Epidermal melanocyte (primary cell): ENCODE data around the gene FMN1.
A peak's percentile ranks its signal among the peaks of the same experiment; 100 is the strongest.

ENCODE experiments used
- DNase-seq: peaks from one replicate; pipeline ENCODE4 v3.0.0; 2011; ENCODE audit warnings: low spot score; ENCODE audit not compliant: insufficient read length

FMN1 gene

DNA sequence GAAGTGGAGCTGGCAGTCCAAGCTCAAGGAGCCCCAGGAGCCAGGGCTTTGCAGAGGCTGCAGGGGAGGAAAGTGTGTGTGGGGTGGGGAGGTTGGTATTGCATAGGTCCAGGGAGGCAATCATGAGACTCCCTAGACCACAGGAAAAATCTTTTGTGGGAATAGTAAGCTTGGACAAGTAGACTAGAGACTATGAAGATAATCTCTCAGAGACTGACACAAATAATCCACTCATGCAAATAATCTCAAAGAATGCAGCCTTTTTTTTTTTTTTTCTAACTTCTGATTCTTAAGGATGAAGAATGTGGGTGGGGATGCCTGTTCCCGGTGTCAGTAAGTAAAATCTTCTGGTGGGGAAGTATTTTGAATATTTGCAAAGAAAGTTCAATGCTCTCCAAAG lies 363.0 kb downstream of the FMN1 start:
- no peak for DNase-seq

DNA sequence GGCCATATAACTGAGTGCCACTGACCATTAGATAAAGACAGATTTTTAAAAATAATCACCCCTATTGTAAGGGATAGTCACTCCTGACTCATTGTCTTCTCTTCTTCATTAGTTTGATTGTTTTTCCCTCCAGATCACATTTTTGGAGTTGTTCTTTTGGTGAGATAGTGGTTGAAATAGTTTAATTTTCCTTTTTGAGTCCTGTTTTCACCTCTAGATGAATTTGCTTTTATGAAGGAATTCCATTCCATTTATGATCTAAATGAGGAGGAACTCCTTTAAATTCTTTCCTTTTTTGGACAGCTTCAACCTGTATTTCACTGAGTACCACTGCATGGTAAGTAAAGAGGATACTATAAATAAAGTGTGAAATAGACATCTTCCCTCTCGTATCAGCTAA lies 364.3 kb downstream of the FMN1 start:
- DNase-seq, result no peak

GRCh38 chr15:32829436-32829835 lies 365.1 kb downstream of the FMN1 start:
- DNase-seq, result no peak

DNA sequence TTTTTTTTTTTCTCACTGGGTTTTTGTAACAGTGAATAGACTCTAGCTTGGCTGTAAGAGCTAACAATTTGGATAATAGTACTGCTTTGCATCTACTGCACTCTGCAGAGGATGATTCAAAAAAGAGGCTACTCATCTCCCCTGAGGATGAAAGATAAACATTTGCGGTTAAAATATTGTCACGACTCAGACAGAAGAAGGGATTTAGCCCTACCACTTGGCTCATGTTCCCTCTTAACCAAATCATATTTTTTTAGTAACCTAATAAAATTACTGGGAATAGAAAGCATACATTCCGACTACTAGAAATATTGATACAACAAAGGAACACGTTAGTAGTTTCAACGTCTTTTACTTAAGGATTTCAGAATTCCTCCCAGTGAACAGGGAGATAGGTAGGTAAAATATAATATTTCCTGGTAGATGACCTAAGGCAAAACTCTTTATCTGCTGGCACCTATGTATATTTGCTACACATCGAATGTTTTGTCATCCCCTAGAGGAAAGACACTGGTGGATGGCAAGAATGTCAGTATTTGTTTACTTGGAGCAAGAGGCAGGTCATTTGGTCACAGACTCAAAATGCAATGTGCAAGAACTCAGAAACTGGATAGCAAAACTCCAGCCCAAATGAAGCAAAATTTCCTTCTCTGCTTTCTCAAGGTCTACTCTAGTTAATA lies 365.9 kb downstream of the FMN1 start:
- DNase-seq, result no peak

DNA sequence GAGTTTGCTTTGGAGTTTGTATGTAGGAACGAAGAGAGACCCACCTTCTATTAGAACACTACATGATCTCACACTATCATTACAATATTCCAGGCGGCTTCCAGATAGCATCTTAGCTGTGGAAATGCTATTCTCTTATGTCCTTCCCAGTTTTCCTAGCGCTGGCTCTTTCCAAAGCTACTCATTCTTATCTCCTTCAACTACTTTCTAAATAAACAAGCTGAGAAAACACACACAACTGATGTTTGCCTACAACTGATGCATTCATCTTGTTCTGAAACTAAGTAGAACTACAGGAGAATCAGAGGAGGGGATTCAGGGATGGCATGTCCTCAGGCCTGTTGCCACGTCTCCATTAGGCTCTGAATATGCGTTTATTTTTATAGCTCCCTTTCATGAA lies 367.8 kb downstream of the FMN1 start:
- no peak for DNase-seq

DNA sequence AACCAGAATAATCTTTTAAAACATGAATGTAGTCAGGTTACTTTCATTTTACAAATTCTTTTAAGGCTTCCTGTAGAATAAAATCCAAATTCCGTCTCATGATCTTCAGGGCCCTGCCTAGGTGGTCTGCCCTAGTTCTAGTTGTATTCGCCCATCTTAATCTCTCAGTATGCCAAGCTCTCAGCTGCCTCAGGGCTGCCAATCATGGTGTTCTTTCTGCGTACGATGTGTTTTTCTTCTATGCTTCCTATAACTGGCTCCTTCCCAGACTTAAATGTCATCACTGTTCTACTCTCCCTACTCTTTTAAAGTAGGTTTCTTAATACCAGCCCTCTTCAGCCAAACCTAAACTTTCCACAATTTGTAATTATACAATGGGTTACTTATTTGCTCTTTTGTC lies 369.3 kb downstream of the FMN1 start:
- DNase-seq, result no peak

DNA sequence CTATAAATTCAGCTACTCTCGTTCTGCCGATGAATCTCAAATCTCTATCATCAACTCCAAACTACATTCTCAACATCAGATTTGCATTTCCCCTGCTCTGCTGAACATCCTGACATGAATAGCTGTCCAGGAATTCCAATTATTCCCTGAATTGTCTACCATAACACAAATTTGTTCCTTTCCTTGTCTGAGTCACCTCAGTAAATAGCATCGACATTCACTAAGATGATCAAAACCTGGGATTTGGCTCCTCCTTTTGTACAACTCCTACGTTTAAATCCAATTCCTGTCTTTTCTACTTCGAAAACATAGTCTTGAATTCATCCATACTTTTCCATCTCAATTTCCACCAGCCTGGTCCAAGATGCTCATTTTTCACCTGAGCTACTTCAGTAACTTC lies 369.7 kb downstream of the FMN1 start:
- DNase-seq, result no peak

- DNase-seq, result no peak
Measured at GRCh38 chr15:32823750-32824149, 370.8 kb downstream of the FMN1 start.

- no peak for DNase-seq
Measured at GRCh38 chr15:32822739-32823138, 371.8 kb downstream of the FMN1 start.

GRCh38 chr15:32819448-32819847 lies 375.1 kb downstream of the FMN1 start:
- no peak for DNase-seq

- peak; percentile 31 for DNase-seq
Measured at GRCh38 chr15:32818758-32819447, 375.6 kb downstream of the FMN1 start.

DNA sequence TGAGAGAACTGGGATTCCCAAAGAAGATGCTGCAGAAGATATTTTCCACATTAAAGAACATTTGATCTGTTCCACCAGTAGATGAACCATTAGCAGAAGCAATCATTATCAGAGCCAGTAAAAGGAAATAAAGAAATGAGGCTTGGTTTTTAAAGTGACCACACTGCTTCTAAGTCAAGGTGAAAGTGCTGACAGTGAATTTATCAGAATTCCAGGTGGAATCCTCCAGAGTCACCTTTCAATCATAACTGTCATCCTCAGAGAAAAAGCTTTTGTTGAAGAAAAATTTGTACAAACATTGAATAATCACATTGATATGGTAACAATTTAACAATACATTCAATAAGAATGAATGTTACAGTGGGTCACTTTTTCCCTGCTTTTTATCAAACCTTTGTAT lies 376.9 kb downstream of the FMN1 start:
- no peak for DNase-seq

GRCh38 chr15:32807331-32807730 lies 387.2 kb downstream of the FMN1 start:
- no peak for DNase-seq

- no peak for DNase-seq
Measured at GRCh38 chr15:32803631-32804030, 390.9 kb downstream of the FMN1 start.

GRCh38 chr15:32802286-32802936 lies 392.1 kb downstream of the FMN1 start:
- DNase-seq, result no peak

DNA sequence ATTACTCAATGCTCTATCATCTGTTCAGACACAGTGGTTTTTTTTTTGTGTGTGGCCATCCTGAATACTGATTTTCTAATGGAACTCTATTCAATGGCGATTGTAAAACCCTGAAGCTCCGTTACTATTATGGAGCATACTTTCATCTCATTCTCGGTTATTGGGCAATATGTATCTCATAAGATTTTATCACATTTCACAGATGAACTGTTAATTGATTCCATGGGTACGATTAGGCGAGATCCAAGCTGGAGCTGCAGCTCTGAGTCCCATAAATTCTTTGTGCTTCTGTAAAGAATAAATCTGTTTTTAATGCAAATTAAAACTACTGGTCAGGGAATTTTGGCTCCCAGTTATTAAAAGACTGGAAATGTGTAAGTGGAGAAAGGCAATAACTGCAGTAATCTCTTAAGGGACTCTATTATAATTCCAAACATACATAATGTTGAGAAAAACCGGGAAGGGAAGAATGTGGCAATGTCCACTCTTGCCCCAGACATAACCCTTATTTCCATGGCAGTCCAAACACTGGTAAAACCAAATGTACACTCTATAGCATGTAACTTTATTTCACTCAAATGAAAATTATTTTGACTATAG lies 394.5 kb downstream of the FMN1 start:
- DNase-seq, result no peak

DNA sequence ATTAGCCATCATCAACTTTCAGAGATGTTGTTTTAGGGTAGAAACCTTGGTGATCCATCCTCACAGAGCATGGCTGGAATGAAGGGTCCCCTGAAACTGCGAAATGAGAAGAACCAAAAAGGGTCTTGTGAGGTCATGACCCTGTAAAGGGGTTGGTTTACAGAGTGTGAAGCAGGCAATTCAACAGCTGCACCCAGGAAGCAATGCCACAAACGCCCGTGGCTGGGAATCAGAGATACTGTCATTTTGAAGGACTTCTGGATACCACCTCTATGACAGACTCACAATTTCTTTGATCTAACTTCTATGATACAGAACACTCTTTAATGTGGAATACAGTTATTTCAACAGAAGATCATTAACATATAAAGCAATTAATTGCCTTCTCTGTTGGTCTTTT lies 397.7 kb downstream of the FMN1 start:
- DNase-seq, result no peak

DNA sequence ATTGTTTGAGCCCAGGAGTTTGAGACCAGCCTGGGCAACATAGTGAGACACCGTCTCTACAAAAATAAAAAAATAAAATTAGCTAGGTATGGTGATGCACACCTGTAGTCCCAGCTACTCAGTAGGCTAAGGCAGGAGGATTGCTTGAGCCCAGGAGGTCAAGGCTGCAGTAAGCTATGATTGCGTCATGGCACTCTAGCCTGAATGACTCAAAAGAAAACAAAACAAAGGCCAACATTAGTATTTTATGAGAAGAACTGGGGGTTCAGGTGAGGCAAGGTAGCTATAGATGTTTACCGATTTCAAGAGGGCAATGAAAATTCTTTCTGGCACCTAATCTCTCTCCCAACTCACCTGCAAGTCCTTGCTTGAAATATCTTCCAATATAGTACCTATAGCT lies 399.5 kb downstream of the FMN1 start:
- DNase-seq, result no peak

DNA sequence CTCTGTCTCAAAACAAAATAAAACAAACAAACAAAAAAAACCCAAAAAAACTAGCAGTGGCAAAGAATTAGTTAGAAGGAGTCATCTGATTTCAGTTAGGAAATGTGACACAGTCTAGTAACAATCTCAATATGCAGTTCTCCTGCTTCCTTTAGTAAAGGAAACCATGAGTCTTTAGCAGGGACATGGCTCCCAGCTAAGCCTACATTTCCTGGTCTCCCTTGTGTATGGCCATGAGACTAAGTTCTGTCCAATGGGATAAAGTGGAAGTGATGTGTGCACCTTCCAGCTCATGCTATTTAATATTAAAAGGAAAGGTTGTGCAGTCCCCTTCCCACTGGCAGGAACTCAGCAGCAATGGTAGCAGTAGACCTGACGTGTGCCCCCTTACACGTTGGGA lies 402.1 kb downstream of the FMN1 start:
- DNase-seq, result no peak

DNA sequence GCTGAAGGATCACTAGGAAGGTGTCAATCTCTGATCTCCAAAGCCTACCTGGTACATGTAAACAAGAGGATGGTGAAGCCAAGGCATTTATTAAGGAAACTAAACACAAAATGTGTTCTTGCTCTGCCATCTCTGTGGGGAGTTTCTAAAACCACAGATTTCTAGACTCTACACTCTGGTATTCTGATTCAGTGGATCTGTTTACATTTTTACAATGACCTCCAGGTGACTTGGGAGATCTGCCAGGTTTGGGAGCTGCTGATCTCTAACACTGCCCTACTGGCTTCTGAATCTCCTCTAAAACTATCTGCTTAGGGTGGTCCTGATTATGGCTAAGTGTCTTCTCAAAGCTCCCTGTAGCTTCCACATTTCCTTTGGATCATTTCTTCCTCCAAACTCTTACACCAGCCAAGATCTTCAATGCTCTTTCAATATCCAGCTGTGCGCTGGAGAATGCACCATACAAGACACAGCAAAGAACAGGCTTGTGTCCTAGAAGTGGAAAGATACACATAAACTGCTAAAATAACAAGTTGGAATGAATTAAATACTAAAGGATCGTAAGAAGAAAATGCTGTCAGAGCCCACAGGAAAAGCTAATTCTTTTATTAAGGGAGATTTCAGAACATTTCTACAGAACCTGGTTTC lies 404.0 kb downstream of the FMN1 start:
- no peak for DNase-seq

DNA sequence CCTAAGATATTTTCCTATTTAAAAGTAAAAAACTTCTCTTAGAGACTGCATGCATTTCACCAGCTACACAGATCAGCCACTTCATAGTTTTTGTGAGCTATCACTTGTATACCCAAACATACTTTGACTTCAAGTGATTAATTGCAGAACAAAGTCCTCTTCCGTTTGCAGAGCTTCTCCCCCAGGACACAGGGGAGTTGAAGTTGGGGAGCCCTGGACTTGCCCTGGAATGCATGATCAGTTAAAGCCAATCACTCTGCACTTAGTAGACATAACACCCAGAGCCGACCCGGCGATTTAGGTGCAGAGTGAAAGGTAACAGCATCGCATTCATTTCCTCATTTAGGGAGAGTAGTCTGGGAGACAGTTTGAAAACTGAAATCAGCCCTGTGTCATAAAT lies 406.6 kb downstream of the FMN1 start:
- no peak for DNase-seq

DNA sequence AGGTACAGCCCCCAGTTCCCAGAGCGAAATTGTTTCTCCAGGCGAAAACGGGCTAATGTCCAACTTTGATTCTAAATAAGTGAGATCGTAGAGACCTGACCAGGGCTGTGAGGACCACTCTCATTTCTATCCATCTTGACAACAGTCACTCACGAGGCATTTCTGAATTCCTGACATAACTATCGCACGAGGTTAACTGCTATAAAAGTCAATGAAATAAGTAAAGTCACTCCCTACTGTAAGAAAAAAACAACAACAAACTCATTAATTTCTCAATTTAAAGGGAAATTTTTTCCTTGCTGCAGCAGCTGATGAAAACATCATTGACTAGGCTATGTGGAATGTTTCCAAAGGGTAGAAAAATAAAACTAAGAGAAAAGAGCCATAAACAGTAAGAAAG lies 407.6 kb downstream of the FMN1 start:
- no peak for DNase-seq
